HepG2 (cell line): ENCODE results near the gene ATP5PF. TPM values are rescaled to one million over a fixed set of nuclear protein-coding genes. Genes with fewer than 3 reads are reported as not detected.

ENCODE experiments used
- ATF6 ChIP-seq: sonication (generic); formaldehyde crosslinking; conservative IDR thresholded peaks from 2 replicates; pipeline ENCODE4 v1.4.0; 2020; ENCODE audit warnings: missing genetic modification reagents
- ERF ChIP-seq: IDR thresholded peaks from 2 replicates; pipeline ENCODE4 v1.6.1; 2018; ENCODE audit warnings: missing biosample characterization, missing genetic modification reagents
- PBX3 ChIP-seq: sonication (generic); formaldehyde crosslinking; IDR thresholded peaks from 2 replicates; pipeline ENCODE4 v1.8.1; 2023; ENCODE audit warnings: missing genetic modification reagents, inconsistent platforms, borderline replicate concordance
- SSRP1 ChIP-seq: IDR thresholded peaks from 2 replicates; pipeline ENCODE4 v1.6.1; 2016; ENCODE audit warnings: control low read depth
- ZNF33A ChIP-seq: sonication (generic); formaldehyde crosslinking; IDR thresholded peaks from 2 replicates; pipeline ENCODE4 v1.5.1; 2020; ENCODE audit warnings: missing genetic modification reagents, mild to moderate bottlenecking, moderate library complexity, borderline replicate concordance
- ZNF580 ChIP-seq: IDR thresholded peaks from 2 replicates; pipeline ENCODE4 v1.6.1; 2016; ENCODE audit warnings: low read depth, borderline replicate concordance
- ZNF674 ChIP-seq: sonication (generic); formaldehyde crosslinking; IDR thresholded peaks from 2 replicates; pipeline ENCODE4 v1.5.0; 2020; ENCODE audit warnings: low read depth, mild to moderate bottlenecking, missing genetic modification reagents
- ZNF720 ChIP-seq: sonication (generic); formaldehyde crosslinking; IDR thresholded peaks from 2 replicates; pipeline ENCODE4 v1.4.0; 2020; ENCODE audit warnings: missing genetic modification reagents
- ZNF766 ChIP-seq: sonication (generic); formaldehyde crosslinking; IDR thresholded peaks from 2 replicates; pipeline ENCODE4 v1.5.0; 2020; ENCODE audit warnings: missing genetic modification reagents, borderline replicate concordance
- polyA plus RNA-seq, 8 experiments: library from polyadenylated mRNA; depleted of rRNA in 3 of 8; stranded (reverse) in 7 of 8; unstranded in 1 of 8; fragments of >200 nt; fragmentation: Illumina TruSeq in 4 of 8; extraction: Trizol in 4 of 8; gene quantifications; 2 replicates each; pipeline versions ENCODE4 v1.2.1 to v1.2.3, GENCODE V29; 2011 to 2016; ENCODE audit warnings: low read depth in 4 of 8, missing spikeins in 1 of 8, mixed read lengths in 1 of 8; ENCODE audit not compliant: insufficient read depth in 1 of 8
- total RNA-seq, 5 experiments: library from RNA; depleted of rRNA; stranded (reverse); fragments of >200 nt; fragmentation: Illumina TruSeq; extraction: Trizol; gene quantifications; 2 replicates each; pipeline ENCODE4 v1.2.3, GENCODE V29; 2016; ENCODE audit warnings: low read depth in 1 of 5
- TF ChIP-seq, protein P1 (sequence below): sonication (generic); formaldehyde crosslinking; IDR thresholded peaks from 2 replicates; pipeline ENCODE4 v1.8.0; 2022; ENCODE audit warnings: mild to moderate bottlenecking, missing genetic modification reagents, moderate library complexity

The ATP5PF gene
- total and polyA plus RNA-seq, 2 of the 13 experiments (the other 11 are each of a cell fraction or from before 2014, with no cell fraction given): 131 to 157 TPM

GRCh38 chr21:25750085-25750484 is 15.4 kb upstream of the ATP5PF start (continued):
- TF ChIP-seq ATF6 (CRISPR knock-in tag) (no peak), ZNF674 (CRISPR knock-in tag) (no peak), ZNF720 (CRISPR knock-in tag) (no peak), SSRP1 (no peak), ZNF580 (CRISPR knock-in tag) (no peak), ZNF766 (CRISPR knock-in tag) (no peak), PBX3 (no peak), ERF (CRISPR knock-in tag) (no peak), ZNF33A (CRISPR knock-in tag) (no peak)
- TF ChIP-seq, protein P1, sequence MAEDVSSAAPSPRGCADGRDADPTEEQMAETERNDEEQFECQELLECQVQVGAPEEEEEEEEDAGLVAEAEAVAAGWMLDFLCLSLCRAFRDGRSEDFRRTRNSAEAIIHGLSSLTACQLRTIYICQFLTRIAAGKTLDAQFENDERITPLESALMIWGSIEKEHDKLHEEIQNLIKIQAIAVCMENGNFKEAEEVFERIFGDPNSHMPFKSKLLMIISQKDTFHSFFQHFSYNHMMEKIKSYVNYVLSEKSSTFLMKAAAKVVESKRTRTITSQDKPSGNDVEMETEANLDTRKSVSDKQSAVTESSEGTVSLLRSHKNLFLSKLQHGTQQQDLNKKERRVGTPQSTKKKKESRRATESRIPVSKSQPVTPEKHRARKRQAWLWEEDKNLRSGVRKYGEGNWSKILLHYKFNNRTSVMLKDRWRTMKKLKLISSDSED (CRISPR knock-in tag): no peak
